Adrenal gland (tissue), 12 donors: ENCODE data around the gene TNFAIP8L3. TPM values are rescaled to one million over a fixed set of nuclear protein-coding genes. Genes with fewer than 3 reads are reported as not detected.

Experiments
- DNase-seq, 7 donors: peaks; one replicate each; pipeline ENCODE4 v3.0.0-alpha.2; 2019 to 2020
- H3K27ac ChIP-seq, 5 donors: fragments of 200-600 bp; sonication (generic) in 4 of 5; 1 replicate in 3 of 5; 2 replicates in 2 of 5; pipeline versions ENCODE4 v1.5.1 to v1.8.0; 2016 to 2020; ENCODE audit warnings: mild to moderate bottlenecking in 1 of 5
- H3K27me3 ChIP-seq: fragments of 200-600 bp; 2 replicates; pipeline ENCODE4 v1.8.0; 2021
- H3K36me3 ChIP-seq, 2 donors: fragments of 200-600 bp; replicated peaks in 1 of 2; 1 replicate in 1 of 2; 2 replicates in 1 of 2; pipeline versions ENCODE4 v1.5.1 to v1.8.0; 2018 to 2022
- H3K4me1 ChIP-seq, 2 donors: fragments of 200-600 bp; replicated peaks in 1 of 2; 1 replicate in 1 of 2; 2 replicates in 1 of 2; pipeline versions ENCODE4 v1.5.1 to v1.8.0; 2018 to 2021
- H3K4me3 ChIP-seq, 4 donors: fragments of 200-600 bp; sonication (generic) in 3 of 4; one replicate each; pipeline ENCODE4 v1.5.1; 2016 to 2018
- H3K9me3 ChIP-seq, 3 donors: fragments of 200-600 bp; sonication (generic) in 1 of 3; replicated peaks in 1 of 3; 1 replicate in 2 of 3; 2 replicates in 1 of 3; pipeline versions ENCODE4 v1.5.1 to v1.8.0; 2016 to 2021
- POLR2A ChIP-seq, 2 donors: fragments of 450-650 bp; IDR thresholded peaks; one replicate each; pipeline ENCODE4 v1.6.1; 2017; ENCODE audit warnings: antibody characterized with exemption in 2 of 2, mild to moderate bottlenecking in 2 of 2, moderate library complexity in 1 of 2
- WGBS, 4 donors: extraction: QIAGEN DNeasy Blood & Tissue Kit in 2 of 4; methylation state at CpG; one replicate each; pipeline versions ENCODE4 v1.1.5 to v1.1.7; 2013 to 2017; 5-methylcytosine and 5-hydroxymethylcytosine counted together
- intact Hi-C, 2 donors: fragments of 100-400 bp; cut with DNase I; formaldehyde crosslinking; loops; one replicate each; pipeline versions ENCODE4 v1.14.1 to v1.15.0; 2022 to 2023
- polyA plus RNA-seq, 3 donors: library from polyadenylated mRNA; stranded (reverse); fragments of 200-250 nt in 2 of 3; fragments of 350-450 nt in 1 of 3; fragmentation: Illumina TruSeq in 1 of 3; extraction: RNeasy Lipid Tissue Mini Kit (QIAGEN cat#74804) in 1 of 3; gene quantifications; one replicate each; pipeline ENCODE4 v1.2.3, GENCODE V29; 2013 to 2014
- total RNA-seq, 9 donors: library from RNA; depleted of rRNA in 4 of 9; stranded (reverse); fragments of >200 nt in 4 of 9; fragments of 120-200 nt in 1 of 9; fragmentation: NEBNext Ultra II Directional in 1 of 9; extraction: Animal tissue kit (Norgen Biotek cat#: 25700) in 1 of 9; gene quantifications; one replicate each; pipeline versions ENCODE4 v1.1.0 to v1.2.4, GENCODE V29; 2013 to 2023
- TF ChIP-seq, protein P1 (sequence below), 6 experiments: fragments of 450-650 bp in 4 of 6; fragments of 200-600 bp in 2 of 6; sonication (generic) in 1 of 6; IDR thresholded peaks; 1 replicate in 5 of 6; 2 replicates in 1 of 6; pipeline versions ENCODE4 v1.5.1 to v1.8.0; 2016 to 2021; ENCODE audit warnings: antibody characterized with exemption in 6 of 6, mild to moderate bottlenecking in 2 of 6, moderate library complexity in 1 of 6
- donor health status: healthy with polysubstance abuse.
- donor health status: Bipolar disorder and iron deficiency.
- donor health status: DM: yes; HTN: yes; CAD: no.
- donor health status: DM: no; HTN: no; CAD: no.
- donor health status: DM: no; HTN: no; CAD: no.
- donor health status: DM: yes; HTN: yes; CAD: no.

The TNFAIP8L3 gene
- total and polyA plus RNA-seq, 12 donors: 1.1 to 9.5 (median 3.7) TPM

DNA sequence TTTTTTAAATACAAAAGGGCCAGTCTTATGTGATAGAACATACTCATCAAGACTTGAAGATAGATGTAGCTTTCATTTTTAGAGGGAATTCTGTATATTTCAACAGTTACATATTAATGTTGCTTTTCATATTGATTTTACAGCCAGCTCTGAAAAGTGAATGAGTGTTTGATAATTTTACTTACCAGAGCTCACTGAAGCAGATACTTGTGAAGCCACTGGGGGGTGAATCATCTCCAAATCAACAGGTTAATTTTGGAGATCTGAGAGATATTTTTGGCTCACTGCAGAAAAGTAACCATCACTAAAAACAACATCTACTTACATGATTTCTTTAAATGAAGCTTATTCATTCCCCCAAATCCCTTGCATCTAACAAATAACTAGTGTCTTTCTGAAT, 24.7 kb downstream of the TNFAIP8L3 start:
- Histone ChIP-seq H3K27me3 (no peaks in the 10 kb centered on the region), H3K9me3 (no peaks in the 10 kb centered on the region), H3K27ac (no peak overlapping the region), H3K4me1 (no peaks in the 10 kb centered on the region), H3K4me3 (no peak overlapping the region), H3K36me3 (no peaks in the 10 kb centered on the region)
- DNase-seq: no peak
- no peak for TF ChIP-seq POLR2A (IDR thresholded peaks at IDR 0.05)
- TF ChIP-seq, protein P1, sequence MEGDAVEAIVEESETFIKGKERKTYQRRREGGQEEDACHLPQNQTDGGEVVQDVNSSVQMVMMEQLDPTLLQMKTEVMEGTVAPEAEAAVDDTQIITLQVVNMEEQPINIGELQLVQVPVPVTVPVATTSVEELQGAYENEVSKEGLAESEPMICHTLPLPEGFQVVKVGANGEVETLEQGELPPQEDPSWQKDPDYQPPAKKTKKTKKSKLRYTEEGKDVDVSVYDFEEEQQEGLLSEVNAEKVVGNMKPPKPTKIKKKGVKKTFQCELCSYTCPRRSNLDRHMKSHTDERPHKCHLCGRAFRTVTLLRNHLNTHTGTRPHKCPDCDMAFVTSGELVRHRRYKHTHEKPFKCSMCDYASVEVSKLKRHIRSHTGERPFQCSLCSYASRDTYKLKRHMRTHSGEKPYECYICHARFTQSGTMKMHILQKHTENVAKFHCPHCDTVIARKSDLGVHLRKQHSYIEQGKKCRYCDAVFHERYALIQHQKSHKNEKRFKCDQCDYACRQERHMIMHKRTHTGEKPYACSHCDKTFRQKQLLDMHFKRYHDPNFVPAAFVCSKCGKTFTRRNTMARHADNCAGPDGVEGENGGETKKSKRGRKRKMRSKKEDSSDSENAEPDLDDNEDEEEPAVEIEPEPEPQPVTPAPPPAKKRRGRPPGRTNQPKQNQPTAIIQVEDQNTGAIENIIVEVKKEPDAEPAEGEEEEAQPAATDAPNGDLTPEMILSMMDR (IDR thresholded peaks at IDR 0.05): no peak
- intact Hi-C loops: no loop called here

DNA sequence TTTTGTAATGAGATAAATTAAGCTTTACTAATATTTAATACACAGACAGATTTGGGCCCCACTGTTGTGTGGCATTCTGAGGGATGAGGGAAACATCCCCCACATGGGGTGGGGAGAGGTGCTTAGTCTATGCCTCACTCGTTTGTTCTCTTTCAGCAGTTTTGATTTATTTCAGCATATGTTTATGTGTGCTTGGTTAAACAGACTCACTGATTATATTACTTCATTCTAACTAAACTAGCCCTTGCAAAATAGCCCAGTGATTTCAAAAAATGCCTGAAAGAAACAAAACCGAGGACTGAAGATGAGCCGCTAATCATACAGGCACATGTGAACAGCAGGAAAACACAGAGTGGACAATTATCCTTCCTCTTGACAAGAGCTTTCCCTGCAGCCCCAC, 27.2 kb downstream of the TNFAIP8L3 start:
- Histone ChIP-seq H3K27me3 (no peaks in the 10 kb centered on the region), H3K9me3 (no peaks in the 10 kb centered on the region), H3K4me1 (no peaks in the 10 kb centered on the region), H3K27ac (no peak overlapping the region), H3K36me3 (no peaks in the 10 kb centered on the region), H3K4me3 (no peak overlapping the region)
- WGBS, 4 donors: 76 to 80% (median 77%) methylated on average over 3 of the region's 3 CpGs
- DNase-seq: no peak
- intact Hi-C loops: no loop called here
- TF ChIP-seq POLR2A (IDR thresholded peaks at IDR 0.05): no peak
- TF ChIP-seq, protein P1 (IDR thresholded peaks at IDR 0.05): no peak

- H3K9me3 ChIP-seq: no peaks in the 10 kb centered on the region
- peak overlapping the region in 1 of 5 donors; percentile 44 for H3K27ac ChIP-seq
- no peak for DNase-seq
- H3K4me1 ChIP-seq: no peaks in the 10 kb centered on the region
- no peak overlapping the region for H3K4me3 ChIP-seq
- H3K27me3 ChIP-seq: no peaks in the 10 kb centered on the region
- WGBS, 4 donors: 70 to 90% (median 76%) methylated on average over 1 of the region's 1 CpG
- H3K36me3 ChIP-seq: no peaks in the 10 kb centered on the region
- TF ChIP-seq POLR2A (IDR thresholded peaks at IDR 0.05): no peak
- intact Hi-C loops: no loop called here
Observed at GRCh38 chr15:51065781-51066180, 28.9 kb downstream of the TNFAIP8L3 start.

DNA sequence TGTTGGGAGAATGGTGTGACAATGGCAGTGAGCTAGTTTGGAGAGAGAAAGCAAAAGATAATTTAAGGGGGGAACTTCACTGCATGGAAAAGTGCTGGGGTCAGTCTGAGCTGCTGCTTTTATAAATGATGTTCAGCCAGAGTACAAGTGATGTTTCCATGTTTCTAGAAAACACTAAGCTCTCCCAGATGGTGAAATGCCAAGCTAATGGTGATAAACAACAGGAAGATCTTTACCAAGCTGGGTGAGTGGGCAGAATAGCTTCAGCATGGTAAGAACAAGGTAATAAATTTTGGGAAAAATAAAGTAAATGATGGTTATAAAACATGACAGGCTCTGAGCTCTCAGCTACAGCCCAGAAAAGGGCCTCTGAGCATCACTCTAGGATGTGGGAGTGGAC, 29.4 kb downstream of the TNFAIP8L3 start:
- H3K36me3 ChIP-seq: no peaks in the 10 kb centered on the region
- intact Hi-C loops: no loop called here
- H3K27ac ChIP-seq: peak overlapping the region in 1 of 5 donors; percentile 44
- H3K4me1 ChIP-seq: no peaks in the 10 kb centered on the region
- H3K27me3 ChIP-seq: no peaks in the 10 kb centered on the region
- DNase-seq: no peak
- H3K4me3 ChIP-seq: no peak overlapping the region
- no peak for TF ChIP-seq POLR2A (IDR thresholded peaks at IDR 0.05)
- TF ChIP-seq, protein P1 (IDR thresholded peaks at IDR 0.05): no peak
- no peaks in the 10 kb centered on the region for H3K9me3 ChIP-seq

GRCh38 chr15:51062736-51063135, 32.0 kb downstream of the TNFAIP8L3 start:
- no peak for DNase-seq
- Histone ChIP-seq H3K4me3 (no peak overlapping the region), H3K9me3 (no peaks in the 10 kb centered on the region), H3K36me3 (no peaks in the 10 kb centered on the region), H3K27ac (no peak overlapping the region), H3K4me1 (no peaks in the 10 kb centered on the region), H3K27me3 (no peaks in the 10 kb centered on the region)
- 70 to 83% (median 75%) methylated on average over 1 of the region's 1 CpG for WGBS, 4 donors
- intact Hi-C loops: no loop called here
- TF ChIP-seq, protein P1 (IDR thresholded peaks at IDR 0.05): no peak
- TF ChIP-seq POLR2A (IDR thresholded peaks at IDR 0.05): no peak
